ENCODE data around the gene TBX1. TPM values are rescaled to one million over a fixed set of nuclear protein-coding genes. Genes with fewer than 3 reads are reported as not detected.
"Not testable (repeated sequence)": the region's sequence is repeated elsewhere in the genome, so short reads cannot be mapped to it uniquely, and the experiment has no call there.

TBX1 gene
- total RNA-seq, 1 donor from 2014 or later = 0.11 TPM

DNA sequence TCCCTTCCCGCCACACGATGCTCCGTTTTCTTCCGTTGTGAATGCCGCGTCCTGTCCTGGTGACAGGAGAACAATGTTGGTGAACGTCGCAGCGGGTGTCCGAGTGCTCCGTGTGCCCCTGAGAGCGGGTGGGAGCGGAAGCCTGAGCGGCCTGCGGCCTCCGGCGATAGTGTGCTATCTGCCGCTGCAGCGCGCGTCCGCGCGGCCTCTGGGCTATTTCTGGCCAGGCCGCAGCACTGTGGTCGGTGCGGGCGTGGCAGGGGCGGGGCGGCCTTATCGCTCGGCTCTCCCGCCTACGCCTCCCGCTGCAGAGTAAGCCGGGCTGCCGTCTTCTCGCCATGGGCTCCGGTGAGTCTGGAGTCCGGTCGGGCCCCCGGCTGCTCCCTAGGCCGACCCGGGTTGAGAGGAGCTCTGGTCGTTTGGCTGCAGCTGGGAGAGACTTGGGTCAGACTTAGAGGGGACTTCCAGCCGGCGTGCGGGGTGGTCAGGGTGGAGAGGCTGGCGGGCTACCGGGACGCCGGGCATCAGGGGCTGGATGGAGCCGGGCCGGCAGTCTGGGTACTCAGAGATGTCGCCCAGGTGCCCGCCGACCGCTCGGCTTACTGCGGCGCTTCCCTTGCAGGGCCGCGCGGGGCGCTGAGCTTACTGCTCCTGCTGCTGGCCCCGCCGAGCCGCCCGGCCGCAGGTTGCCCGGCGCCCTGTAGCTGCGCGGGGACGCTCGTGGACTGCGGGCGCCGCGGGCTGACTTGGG is 37.2 kb upstream of the TBX1 start, which contains the start of gene GP1BB:
TSS of gene GP1BB (plus strand) at position 308 of the 751 bp plus-strand sequence. CDS start at position 339, 31 bp downstream.
- intact Hi-C loops (cut with micrococcal nuclease) = no loop called here

- intact Hi-C loops (cut with micrococcal nuclease) = no loop called here
These were observed 36.4 kb upstream of the TBX1 start for GRCh38 chr22:19723983-19724827.

DNA sequence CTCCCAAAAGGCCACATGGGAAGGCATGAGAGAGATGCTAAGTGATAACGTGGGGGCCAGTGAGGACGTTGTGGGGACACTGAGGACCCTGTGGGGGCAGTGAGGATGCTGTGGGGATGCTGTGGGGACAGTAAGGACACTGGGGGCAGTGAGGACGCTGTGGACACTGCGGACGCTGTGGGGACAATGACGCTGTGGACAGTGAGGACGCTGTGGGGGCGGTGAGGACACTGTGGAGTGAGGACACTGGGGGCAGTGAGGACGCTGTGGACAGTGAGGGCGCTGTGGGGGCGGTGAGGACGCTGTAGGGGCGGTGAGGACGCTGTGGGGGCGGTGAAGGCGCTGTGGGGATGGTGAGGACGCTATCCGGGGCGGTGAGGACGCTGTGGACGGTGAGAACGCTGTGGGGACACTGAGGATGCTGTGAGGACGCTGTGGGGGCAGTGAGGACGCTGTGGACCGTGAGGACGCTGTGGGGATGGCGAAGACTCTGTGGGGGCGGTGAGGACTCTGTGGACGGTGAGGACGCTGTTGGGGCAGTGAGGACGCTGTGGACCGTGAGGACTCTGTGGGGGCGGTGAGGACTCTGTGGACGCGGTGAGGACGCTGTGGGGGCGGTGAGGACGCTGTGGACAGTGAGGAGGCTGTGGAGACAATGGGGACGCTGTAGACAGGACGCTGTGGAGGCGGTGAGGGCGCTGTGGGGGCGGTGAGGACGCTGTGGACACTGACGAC is 35.5 kb upstream of the TBX1 start:
- intact Hi-C loops (cut with micrococcal nuclease) = no loop called here

- intact Hi-C loops (cut with micrococcal nuclease) = not testable (repeated sequence)
These were observed 34.4 kb upstream of the TBX1 start for GRCh38 chr22:19726064-19726788.

- intact Hi-C loops (cut with micrococcal nuclease) = no loop called here
These were observed 33.0 kb upstream of the TBX1 start for GRCh38 chr22:19727310-19728150.

GRCh38 chr22:19728271-19728670 is 32.3 kb upstream of the TBX1 start:
- intact Hi-C loops (cut with micrococcal nuclease) = no loop called here

GRCh38 chr22:19728836-19729235 is 31.7 kb upstream of the TBX1 start:
- intact Hi-C loops (cut with micrococcal nuclease) = no loop called here

DNA sequence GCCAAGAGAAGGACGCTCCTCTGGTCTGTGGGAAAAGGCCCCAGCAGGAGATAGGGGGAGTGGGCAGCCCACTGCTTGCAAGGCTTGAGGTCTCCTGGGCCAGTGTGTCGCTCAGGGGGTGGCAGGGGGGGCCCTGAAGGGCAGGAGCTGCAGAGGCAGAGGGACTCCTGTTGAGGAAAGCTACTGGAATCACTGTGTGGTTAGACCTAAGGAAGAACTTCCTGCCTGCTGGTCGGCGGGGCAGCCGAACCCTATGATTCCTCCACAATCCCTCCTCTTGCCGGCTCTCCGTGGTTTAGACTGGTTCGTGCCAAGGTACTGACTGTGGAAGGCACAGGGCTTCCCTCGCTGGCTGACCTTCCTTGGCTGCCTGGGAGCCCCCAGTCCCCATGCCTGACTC is 31.1 kb upstream of the TBX1 start:
- intact Hi-C loops (cut with micrococcal nuclease) = no loop called here

DNA sequence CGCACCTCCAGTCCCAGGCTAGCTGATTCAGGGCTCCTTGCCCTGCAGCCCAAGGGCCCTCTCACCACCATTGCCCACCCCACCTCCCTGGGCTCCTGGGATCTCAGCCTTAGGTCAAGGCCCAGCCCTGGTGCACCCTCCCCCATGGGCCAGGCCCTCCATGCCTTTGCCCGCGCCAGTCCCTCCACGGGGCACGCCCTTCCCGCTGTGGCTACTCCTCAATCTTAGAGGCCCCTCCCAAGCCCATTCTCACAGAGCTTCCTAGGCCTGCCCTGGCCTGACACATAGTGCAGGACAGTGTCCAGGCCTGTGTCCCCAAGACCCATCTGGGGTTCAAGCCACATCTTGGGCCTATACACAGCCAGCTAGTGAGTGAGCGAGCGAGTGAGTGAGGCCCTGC is 30.4 kb upstream of the TBX1 start:
- intact Hi-C loops (cut with micrococcal nuclease) = loop anchor here (1.0 kb wide), 2 partner anchors 180 to 217 kb away; no protein-coding TSS in a partner anchor

DNA sequence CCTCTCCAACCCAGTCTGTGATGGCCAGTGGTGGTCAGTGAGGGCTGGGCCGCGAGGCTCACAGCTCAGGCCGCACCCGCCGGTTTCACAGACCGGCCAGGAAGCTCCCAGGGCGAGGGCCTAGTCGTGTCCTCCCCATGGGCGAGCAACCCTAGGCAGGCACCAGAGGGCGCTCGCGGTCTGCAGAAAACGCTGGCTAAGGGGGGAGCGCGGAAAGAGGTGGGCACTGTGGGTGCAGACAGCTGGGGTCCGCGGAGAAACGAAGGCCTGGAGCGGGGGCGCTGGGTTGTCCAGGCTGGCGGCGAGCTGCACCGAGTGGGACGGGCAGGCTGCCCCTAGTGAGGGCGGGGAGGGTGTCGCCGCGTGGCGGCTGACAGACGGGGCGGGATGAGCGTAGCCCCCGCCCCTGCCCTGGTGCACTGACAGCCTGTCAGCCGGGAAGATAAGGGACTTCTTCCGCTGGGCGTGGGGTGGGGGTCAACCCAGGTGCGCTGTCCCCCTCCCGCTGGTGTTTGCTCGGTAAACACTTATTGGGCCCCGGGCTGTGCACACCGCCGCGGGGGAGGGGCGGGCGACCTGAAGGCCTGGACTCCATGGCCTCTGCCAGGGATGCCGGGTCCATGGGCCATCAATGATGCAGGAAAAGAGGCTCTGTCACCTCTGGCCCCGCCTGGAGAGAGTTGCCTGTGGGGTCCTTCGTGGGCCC is 29.8 kb upstream of the TBX1 start:
- intact Hi-C loops (cut with micrococcal nuclease) = loop anchor here (1.0 kb wide), 2 partner anchors 179 to 216 kb away; no protein-coding TSS in a partner anchor

DNA sequence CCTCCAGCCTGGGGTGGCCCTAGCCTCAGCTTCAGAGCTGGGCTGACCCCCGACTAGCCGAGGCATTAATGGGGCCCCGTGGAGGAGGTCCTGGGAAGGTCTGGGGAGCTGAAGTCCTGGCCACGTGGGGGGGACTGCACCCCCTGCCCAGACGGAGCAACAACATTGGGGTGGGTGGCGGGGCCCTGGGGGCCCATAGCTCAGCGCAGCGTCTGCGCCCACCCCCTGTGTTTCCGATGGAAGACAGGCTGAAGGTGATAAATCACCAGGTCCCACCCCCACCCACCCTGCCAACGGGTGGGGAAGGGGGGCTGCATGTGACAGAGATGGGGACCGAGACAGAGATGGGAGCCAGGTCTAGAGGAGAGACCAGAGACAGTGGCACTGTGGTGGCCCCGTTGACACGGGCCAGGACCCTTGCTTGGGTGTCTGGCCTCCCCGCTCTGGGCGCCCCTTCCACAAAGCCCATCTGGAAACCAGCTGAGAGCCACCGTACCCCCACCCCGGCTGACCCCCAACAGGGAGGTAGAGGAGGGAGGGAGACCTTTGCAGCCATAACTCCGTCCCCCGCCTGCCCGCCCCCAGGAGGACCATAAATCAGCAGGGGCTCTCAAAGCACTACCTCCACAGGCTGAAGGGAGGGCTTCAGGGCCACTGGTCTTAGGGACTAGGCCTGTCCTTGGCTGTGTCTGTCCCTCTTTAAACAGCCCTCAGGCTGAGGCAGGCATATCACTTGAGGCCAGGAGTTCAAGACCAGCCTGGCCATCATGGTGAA is 29.0 kb upstream of the TBX1 start:
- intact Hi-C loops (cut with micrococcal nuclease) = no loop called here

- intact Hi-C loops (cut with micrococcal nuclease) = no loop called here
These were observed 28.0 kb upstream of the TBX1 start for GRCh38 chr22:19732403-19733113.

GRCh38 chr22:19733755-19734154 is 26.8 kb upstream of the TBX1 start:
- intact Hi-C loops (cut with micrococcal nuclease) = no loop called here

DNA sequence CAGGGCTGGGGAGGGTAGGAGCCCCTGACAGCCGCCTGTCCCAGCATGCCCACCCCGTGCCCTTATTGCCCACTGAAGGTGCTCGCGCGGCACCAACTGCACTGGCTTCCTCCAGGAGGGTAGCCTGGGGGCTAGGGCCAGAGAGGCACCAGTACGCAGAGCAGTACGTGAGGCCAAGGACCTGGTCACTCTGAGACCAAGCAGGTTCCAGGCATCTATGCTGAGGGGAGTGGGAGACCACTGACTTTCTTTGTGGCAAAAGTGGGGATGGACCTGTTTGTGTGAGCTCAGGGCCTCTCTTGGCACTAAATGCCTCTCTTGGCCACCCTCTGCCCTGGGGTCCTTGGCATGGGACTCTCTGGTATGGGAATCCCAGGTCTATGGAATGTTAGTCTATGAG is 26.4 kb upstream of the TBX1 start:
- intact Hi-C loops (cut with micrococcal nuclease) = no loop called here

DNA sequence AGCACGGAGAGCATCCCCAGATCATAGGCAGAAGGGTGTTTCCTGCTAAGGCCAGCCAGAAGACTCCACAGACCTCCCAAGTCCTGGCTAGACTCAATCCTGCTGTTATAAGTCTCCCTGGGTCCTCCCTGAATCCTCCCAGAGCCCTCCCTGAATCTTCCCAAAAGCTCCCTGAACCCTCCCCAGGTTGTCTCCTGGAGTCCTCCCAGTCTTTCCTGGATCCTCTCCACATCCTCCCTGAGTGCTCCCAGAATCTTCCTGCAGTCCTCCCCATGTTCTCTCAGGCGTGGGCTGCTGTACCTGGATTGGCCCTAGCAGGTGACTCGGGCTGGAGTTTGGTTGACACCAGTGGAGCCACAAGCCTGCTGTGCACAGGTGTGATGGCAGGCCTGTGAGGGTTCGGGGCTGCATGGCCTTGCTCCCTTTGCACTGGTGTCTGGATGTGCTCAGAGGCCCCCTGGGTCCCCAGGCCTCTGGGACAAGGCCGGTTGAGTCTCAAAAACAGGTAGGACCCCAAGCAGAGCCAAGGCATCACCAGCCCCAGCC is 25.7 kb upstream of the TBX1 start:
- intact Hi-C loops (cut with micrococcal nuclease) = no loop called here

GRCh38 chr22:19735665-19736510 is 24.7 kb upstream of the TBX1 start:
- intact Hi-C loops (cut with micrococcal nuclease) = no loop called here
